Testis (tissue), 3 donors: Measurements from ENCODE around the gene ELFN1. TPM values are rescaled to one million over a fixed set of nuclear protein-coding genes. Genes with fewer than 3 reads are reported as not detected.

Experiments used
- DNase-seq: peaks from one replicate; pipeline ENCODE4 v3.0.0-alpha.2; 2019
- H3K27ac ChIP-seq, 2 donors: fragments of 200-600 bp; sonication (generic); one replicate each; pipeline ENCODE4 v1.5.1; 2019
- H3K27me3 ChIP-seq: fragments of 200-600 bp; sonication (generic); one replicate; pipeline ENCODE4 v1.5.1; 2019
- H3K36me3 ChIP-seq: fragments of 200-600 bp; sonication (generic); one replicate; pipeline ENCODE4 v1.5.1; 2017; ENCODE audit warnings: low read depth; ENCODE audit errors: missing control alignments
- H3K4me1 ChIP-seq: fragments of 200-600 bp; sonication (generic); one replicate; pipeline ENCODE4 v1.5.1; 2019
- H3K4me3 ChIP-seq, 2 donors: fragments of 200-600 bp; sonication (generic); one replicate each; pipeline ENCODE4 v1.5.1; 2017 to 2019
- H3K9me3 ChIP-seq: fragments of 200-600 bp; sonication (generic); one replicate; pipeline ENCODE4 v1.5.1; 2017
- CTCF ChIP-seq, 3 experiments: fragments of 450-650 bp in 2 of 3; fragments of 200-600 bp in 1 of 3; sonication (generic) in 1 of 3; IDR thresholded peaks; one replicate each; pipeline ENCODE4 v1.5.1; 2016 to 2019; ENCODE audit warnings: antibody characterized with exemption in 3 of 3, mild to moderate bottlenecking in 2 of 3, moderate library complexity in 1 of 3
- POLR2A ChIP-seq: fragments of 450-650 bp; IDR thresholded peaks from one replicate; pipeline ENCODE4 v1.6.1; 2017; ENCODE audit warnings: antibody characterized with exemption, mild to moderate bottlenecking, moderate library complexity
- WGBS, 2 donors: methylation state at CpG; one replicate each; pipeline ENCODE4 v1.1.5; 2018; 5-methylcytosine and 5-hydroxymethylcytosine counted together
- intact Hi-C: fragments of 100-400 bp; cut with DNase I; formaldehyde crosslinking; loops from one replicate; pipeline ENCODE4 v1.15.1; 2023; ENCODE audit warnings: low total_unique reads
- polyA plus RNA-seq: library from polyadenylated mRNA; stranded (reverse); fragments of 350-450 nt; fragmentation: Illumina TruSeq; extraction: RNeasy Lipid Tissue Mini Kit (QIAGEN cat#74804); gene quantifications from one replicate; pipeline ENCODE4 v1.2.3, GENCODE V29; 2014; ENCODE audit warnings: low read depth, low replicate concordance; ENCODE audit not compliant: insufficient read depth
- total RNA-seq, 2 donors: library from RNA; depleted of rRNA; stranded (reverse); fragments of >200 nt; gene quantifications; one replicate each; pipeline ENCODE4 v1.2.3, GENCODE V29; 2016

ELFN1 gene
- total and polyA plus RNA-seq, 3 donors from 2014 or later: 2.3 to 3.2 (median 2.8) TPM

GRCh38 chr7:1787681-1788235 lies 117.7 kb downstream of the ELFN1 start:
- no peak for DNase-seq
- Histone ChIP-seq H3K36me3 (no peaks in the 10 kb centered on the region), H3K27me3 (no peaks in the 10 kb centered on the region), H3K27ac (no peak overlapping the region), H3K9me3 (no peaks in the 10 kb centered on the region), H3K4me1 (no peaks in the 10 kb centered on the region), H3K4me3 (no peak overlapping the region)
- intact Hi-C loops: no loop called here
- WGBS, 2 donors: 97% methylated on average over 8 to 18 of the region's 18 CpGs
- TF ChIP-seq CTCF (IDR thresholded peaks at IDR 0.05): no peak
- TF ChIP-seq POLR2A: no peak

- TF ChIP-seq CTCF (IDR thresholded peaks at IDR 0.05): no peak
- TF ChIP-seq POLR2A: no peak
- Histone ChIP-seq H3K9me3 (no peaks in the 10 kb centered on the region), H3K36me3 (no peaks in the 10 kb centered on the region), H3K4me1 (no peaks in the 10 kb centered on the region), H3K27me3 (no peaks in the 10 kb centered on the region), H3K27ac (no peak overlapping the region), H3K4me3 (no peak overlapping the region)
- intact Hi-C loops: no loop called here
- 43 to 58% methylated on average over 1 of the region's 1 CpG for WGBS, 2 donors
- no peak for DNase-seq
These were observed 124.9 kb downstream of the ELFN1 start for GRCh38 chr7:1794888-1795542.

Other genes with a start within 250 kb of the ELFN1 start
- 10 to 100 TPM; 29.4 to 39.4 TPM for gene MICALL2, start 210.8 kb upstream of the ELFN1 start, total RNA-seq
- 13.4 TPM for gene MICALL2, start 210.8 kb upstream of the ELFN1 start, polyA plus RNA-seq
- gene INTS1, start 165.9 kb upstream of the ELFN1 start, total RNA-seq: 100 to 1,000 TPM; 142 to 185 TPM
- 142 TPM for gene INTS1, start 165.9 kb upstream of the ELFN1 start, polyA plus RNA-seq
- 10 to 100 TPM; 17.9 to 25.8 TPM for gene MAFK, start 139.6 kb upstream of the ELFN1 start, total RNA-seq
- gene MAFK, start 139.6 kb upstream of the ELFN1 start, polyA plus RNA-seq: 15.0 TPM
- gene TMEM184A, start 114.1 kb upstream of the ELFN1 start, total RNA-seq: 10 to 100 TPM; 18.7 to 20.9 TPM
- gene TMEM184A, start 114.1 kb upstream of the ELFN1 start, polyA plus RNA-seq: 7.1 TPM
- 10 to 100 TPM; 39.1 to 44.5 TPM for gene PSMG3, start 100.2 kb upstream of the ELFN1 start, total RNA-seq
- gene PSMG3, start 100.2 kb upstream of the ELFN1 start, polyA plus RNA-seq: 23.7 TPM